Prostate gland (tissue), 2 donors: ENCODE data around the gene ASCL4.

Experiments
- CTCF ChIP-seq, 4 experiments: fragments of 200-600 bp in 2 of 4; fragments of 450-650 bp in 2 of 4; sonication (generic) in 2 of 4; IDR thresholded peaks; 1 replicate in 3 of 4; 2 replicates in 1 of 4; pipeline ENCODE4 v1.5.1; 2016 to 2019; ENCODE audit warnings: antibody characterized with exemption in 4 of 4, mild to moderate bottlenecking in 2 of 4, moderate library complexity in 2 of 4
- POLR2A ChIP-seq: fragments of 450-650 bp; IDR thresholded peaks from one replicate; pipeline ENCODE4 v1.6.1; 2016; ENCODE audit warnings: antibody characterized with exemption, mild to moderate bottlenecking

- TF ChIP-seq CTCF (IDR thresholded peaks at IDR 0.05): no peak
- TF ChIP-seq POLR2A: no peak
These were observed 4.0 kb downstream of the ASCL4 start for GRCh38 chr12:107778383-107779025.
